ENCODE measurements around the gene PLET1.

DNA sequence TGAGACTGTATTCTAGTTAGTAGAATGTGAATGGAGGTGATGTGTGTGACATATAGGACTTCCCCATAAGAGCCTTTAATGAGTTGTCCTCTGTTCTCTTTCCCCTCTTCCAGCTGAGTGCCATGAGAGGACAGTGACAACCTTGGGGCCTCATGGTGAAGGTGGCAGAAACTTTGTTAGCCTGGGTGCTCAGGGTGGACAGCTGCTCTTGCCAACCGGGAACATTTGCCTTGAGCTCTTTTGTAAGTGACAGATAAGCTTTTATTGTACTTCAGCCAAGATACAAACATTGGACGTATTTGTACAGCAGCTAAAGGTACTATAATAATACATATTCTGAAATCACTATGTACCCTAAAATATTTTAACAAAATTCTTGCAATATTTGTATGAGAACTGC is 33.0 kb upstream of the PLET1 start:
- TF ChIP-seq, protein P1, sequence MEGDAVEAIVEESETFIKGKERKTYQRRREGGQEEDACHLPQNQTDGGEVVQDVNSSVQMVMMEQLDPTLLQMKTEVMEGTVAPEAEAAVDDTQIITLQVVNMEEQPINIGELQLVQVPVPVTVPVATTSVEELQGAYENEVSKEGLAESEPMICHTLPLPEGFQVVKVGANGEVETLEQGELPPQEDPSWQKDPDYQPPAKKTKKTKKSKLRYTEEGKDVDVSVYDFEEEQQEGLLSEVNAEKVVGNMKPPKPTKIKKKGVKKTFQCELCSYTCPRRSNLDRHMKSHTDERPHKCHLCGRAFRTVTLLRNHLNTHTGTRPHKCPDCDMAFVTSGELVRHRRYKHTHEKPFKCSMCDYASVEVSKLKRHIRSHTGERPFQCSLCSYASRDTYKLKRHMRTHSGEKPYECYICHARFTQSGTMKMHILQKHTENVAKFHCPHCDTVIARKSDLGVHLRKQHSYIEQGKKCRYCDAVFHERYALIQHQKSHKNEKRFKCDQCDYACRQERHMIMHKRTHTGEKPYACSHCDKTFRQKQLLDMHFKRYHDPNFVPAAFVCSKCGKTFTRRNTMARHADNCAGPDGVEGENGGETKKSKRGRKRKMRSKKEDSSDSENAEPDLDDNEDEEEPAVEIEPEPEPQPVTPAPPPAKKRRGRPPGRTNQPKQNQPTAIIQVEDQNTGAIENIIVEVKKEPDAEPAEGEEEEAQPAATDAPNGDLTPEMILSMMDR (IDR thresholded peaks at IDR 0.05; ENCODE audit: poor library complexity), result no peak
- TF ChIP-seq EZH2phosphoT487 (IDR thresholded peaks at IDR 0.05; ENCODE audit: low read depth, severe bottlenecking, unreplicated experiment), result no peak

Data from hepatocyte (in vitro differentiated cells).